NCI-H2196 treated with DMSO at 0.1 percent for 48 hours (cell line): ENCODE results near the gene ZDHHC4.
"Not testable (repeated sequence)": the region's sequence is repeated elsewhere in the genome, so short reads cannot be mapped to it uniquely, and the experiment has no call there.

Experiments
- DNase-seq: peaks from one replicate; lab custom pipeline; 2025; ENCODE audit not compliant: unreplicated experiment; lab: John Stamatoyannopoulos, UW

ZDHHC4 gene

GRCh38 chr7:6559896-6560295, 17.4 kb upstream of the ZDHHC4 start:
- no peak for DNase-seq

GRCh38 chr7:6562106-6562505, 15.1 kb upstream of the ZDHHC4 start:
- no peak for DNase-seq

- DNase-seq: no peak
Measured at GRCh38 chr7:6563936-6564770, 13.1 kb upstream of the ZDHHC4 start.

GRCh38 chr7:6565655-6566054, 11.6 kb upstream of the ZDHHC4 start:
- DNase-seq: no peak

- no peak for DNase-seq
Measured at GRCh38 chr7:6567886-6568285, 9.4 kb upstream of the ZDHHC4 start.

GRCh38 chr7:6571160-6571779, 6.0 kb upstream of the ZDHHC4 start:
- DNase-seq: no peak

GRCh38 chr7:6575281-6576023, 1.8 kb upstream of the ZDHHC4 start:
- no peak for DNase-seq

GRCh38 chr7:6576024-6576866, 1.0 kb upstream of the ZDHHC4 start:
- DNase-seq: no peak

GRCh38 chr7:6576867-6577368, 336 bp upstream of the ZDHHC4 start:
- DNase-seq: not testable (repeated sequence)

GRCh38 chr7:6578114-6579084, 1.1 kb downstream of the ZDHHC4 start:
- DNase-seq: no peak

GRCh38 chr7:6579446-6579845, 2.2 kb downstream of the ZDHHC4 start:
- DNase-seq: no peak

GRCh38 chr7:6585746-6586432, 8.6 kb downstream of the ZDHHC4 start:
- DNase-seq: not testable (repeated sequence)

- no peak for DNase-seq
Measured at GRCh38 chr7:6588566-6588965, 11.3 kb downstream of the ZDHHC4 start.

- DNase-seq: no peak
Measured at GRCh38 chr7:6589151-6589828, 12.0 kb downstream of the ZDHHC4 start.

GRCh38 chr7:6589829-6590644, 12.8 kb downstream of the ZDHHC4 start, which contains the start of gene INTS15:
Gene INTS15 (plus strand): TSS chr7:6590021. CDS start chr7:6590284, 263 bp downstream.
- DNase-seq: peak; percentile 47

GRCh38 chr7:6590645-6591110, 13.4 kb downstream of the ZDHHC4 start:
- no peak for DNase-seq

- no peak for DNase-seq
Measured at GRCh38 chr7:6600093-6600492, 22.8 kb downstream of the ZDHHC4 start.
